Astrocyte (in vitro differentiated cells and primary cell): Measurements from ENCODE around the gene UGT1A9.

Experiments used
- EZH2 ChIP-seq: IDR thresholded peaks from 2 replicates; pipeline ENCODE4 v1.6.1; 2012; ENCODE audit warnings: mild to moderate bottlenecking, low read length, inconsistent platforms; ENCODE audit not compliant: insufficient read depth
- TF ChIP-seq, protein P1 (sequence below): IDR thresholded peaks from 2 replicates; pipeline ENCODE4 v1.5.1; 2011; ENCODE audit warnings: low read depth, mild to moderate bottlenecking, inconsistent platforms, low read length, moderate library complexity; ENCODE audit not compliant: insufficient read depth

DNA sequence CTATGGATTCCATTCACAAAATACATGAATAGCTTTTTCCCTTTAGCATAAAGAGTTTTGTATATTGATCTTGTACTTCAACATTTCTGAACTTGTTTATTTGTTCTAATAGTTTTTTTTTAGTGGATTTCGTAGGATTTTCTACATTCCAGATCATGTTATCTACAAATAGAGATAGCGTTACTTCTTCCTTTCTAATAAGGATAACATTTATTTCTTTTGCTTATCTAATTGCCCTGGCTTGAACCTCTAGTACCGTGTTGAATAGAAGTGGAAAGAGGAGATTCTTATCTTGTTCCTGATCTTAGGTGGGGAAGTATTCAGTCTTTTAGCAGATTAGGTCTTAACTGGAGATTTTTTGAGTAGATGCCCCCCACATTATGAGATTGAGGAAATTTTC lies 30.5 kb downstream of the UGT1A9 start:
- TF ChIP-seq, protein P1, sequence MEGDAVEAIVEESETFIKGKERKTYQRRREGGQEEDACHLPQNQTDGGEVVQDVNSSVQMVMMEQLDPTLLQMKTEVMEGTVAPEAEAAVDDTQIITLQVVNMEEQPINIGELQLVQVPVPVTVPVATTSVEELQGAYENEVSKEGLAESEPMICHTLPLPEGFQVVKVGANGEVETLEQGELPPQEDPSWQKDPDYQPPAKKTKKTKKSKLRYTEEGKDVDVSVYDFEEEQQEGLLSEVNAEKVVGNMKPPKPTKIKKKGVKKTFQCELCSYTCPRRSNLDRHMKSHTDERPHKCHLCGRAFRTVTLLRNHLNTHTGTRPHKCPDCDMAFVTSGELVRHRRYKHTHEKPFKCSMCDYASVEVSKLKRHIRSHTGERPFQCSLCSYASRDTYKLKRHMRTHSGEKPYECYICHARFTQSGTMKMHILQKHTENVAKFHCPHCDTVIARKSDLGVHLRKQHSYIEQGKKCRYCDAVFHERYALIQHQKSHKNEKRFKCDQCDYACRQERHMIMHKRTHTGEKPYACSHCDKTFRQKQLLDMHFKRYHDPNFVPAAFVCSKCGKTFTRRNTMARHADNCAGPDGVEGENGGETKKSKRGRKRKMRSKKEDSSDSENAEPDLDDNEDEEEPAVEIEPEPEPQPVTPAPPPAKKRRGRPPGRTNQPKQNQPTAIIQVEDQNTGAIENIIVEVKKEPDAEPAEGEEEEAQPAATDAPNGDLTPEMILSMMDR, result no peak
- no peak for TF ChIP-seq EZH2
